ENCODE results near the gene DPP6. TPM values are rescaled to one million over a fixed set of nuclear protein-coding genes. Genes with fewer than 3 reads are reported as not detected.
"Not testable (repeated sequence)": the region's sequence is repeated elsewhere in the genome, so short reads cannot be mapped to it uniquely, and the experiment has no call there.

Gene DPP6
- total RNA-seq, 4 donors from 2014 or later, result 1.5 to 2.9 TPM; not detected in 2

DNA sequence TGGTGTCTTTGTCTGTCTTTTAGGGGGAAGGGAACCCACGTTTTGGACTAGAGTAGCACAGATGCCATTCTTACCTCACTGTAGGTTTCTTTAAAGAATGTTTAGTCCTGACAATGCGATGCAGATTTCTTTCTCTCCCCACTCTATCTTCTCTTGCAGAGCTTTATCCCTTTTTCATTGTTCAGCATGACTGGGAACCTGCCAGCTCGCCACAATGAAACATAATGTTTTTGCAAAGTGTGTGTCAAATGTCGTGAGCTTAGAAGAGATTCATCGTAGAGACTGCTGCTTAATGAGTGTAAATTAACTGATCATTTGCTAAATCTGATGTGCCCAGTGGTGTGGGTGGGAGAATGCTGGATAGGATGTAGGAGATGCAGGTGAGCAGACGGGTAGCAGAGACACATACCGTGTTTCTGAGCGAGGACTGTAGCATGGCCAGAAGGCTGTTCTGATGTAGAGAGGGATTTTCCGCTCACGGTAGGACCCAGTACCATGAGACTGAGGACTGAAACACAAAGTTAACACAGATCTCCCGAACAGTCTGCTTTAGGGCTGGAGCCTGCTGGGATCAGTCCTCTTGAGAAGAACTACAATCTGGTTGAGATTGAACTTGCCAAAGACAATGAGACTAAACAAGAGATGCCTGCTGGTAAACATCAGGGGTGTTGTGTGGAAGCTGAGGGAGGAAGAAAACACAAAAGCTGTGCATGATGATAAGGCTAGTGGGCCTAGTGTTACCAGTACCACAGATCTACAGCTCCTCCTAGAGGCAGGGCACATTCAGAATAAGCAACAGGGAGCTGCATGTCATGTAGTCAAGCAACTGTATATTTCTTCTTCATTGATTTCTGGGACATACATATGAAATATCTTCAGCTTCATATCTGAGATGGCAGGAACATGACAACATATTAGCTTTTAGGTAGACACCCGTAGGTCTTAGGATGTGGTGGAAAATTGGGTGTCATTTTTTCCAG, 65.5 kb downstream of the DPP6 start:
- not testable (repeated sequence) for DNase-seq, H3K4me1 ChIP-seq, H3K9me3 ChIP-seq, H3K27me3 ChIP-seq, H3K36me3 ChIP-seq, H3K27ac ChIP-seq, H3K4me3 ChIP-seq

DNA sequence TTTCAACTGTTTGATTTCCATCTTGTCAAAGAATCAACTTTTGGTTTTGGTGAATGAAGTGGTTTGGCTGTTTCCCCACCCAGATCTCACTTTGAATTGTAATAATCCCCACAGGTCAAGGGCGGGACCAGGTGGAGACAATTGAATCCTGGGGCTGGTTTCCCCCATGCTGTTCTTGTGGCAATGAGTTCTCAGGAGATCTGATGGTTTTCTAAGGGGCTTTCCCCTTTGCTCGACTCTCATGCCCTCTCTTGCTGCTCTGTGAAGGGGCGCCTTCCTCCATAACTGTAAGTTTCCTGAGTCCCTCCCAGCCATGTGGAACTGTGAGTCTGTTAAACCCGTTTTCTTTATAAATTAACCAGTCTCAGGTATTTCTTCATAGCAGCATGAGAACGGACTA, 68.6 kb downstream of the DPP6 start:
- not testable (repeated sequence) for H3K27me3 ChIP-seq, H3K4me3 ChIP-seq, H3K27ac ChIP-seq, H3K36me3 ChIP-seq, H3K4me1 ChIP-seq, H3K9me3 ChIP-seq, DNase-seq

DNA sequence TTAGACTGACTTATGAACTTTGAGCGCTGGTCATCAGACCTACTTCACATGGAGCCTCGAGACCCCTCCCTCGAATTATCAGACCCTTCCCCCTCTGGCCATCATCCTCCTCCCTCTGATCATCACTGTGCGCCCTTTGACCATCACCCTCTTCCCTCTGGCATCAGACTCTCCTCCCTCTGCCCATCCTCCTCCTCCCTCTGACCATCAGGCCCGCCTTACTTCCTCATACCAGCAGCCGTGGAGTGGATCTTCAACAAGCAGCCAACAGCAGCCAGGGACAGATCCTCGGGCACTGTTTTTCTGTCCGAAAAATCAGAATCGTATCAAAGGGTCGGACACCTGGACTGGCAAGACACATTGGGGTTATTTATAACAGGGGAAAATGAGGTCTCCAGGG, 70.5 kb downstream of the DPP6 start:
- not testable (repeated sequence) for H3K4me3 ChIP-seq, DNase-seq, H3K27me3 ChIP-seq, H3K4me1 ChIP-seq, H3K36me3 ChIP-seq, H3K27ac ChIP-seq, H3K9me3 ChIP-seq

- H3K27ac ChIP-seq, DNase-seq, H3K36me3 ChIP-seq, H3K4me1 ChIP-seq, H3K4me3 ChIP-seq, H3K9me3 ChIP-seq, H3K27me3 ChIP-seq: not testable (repeated sequence)
Observed at GRCh38 chr7:154123397-154123796, 71.2 kb downstream of the DPP6 start.

DNA sequence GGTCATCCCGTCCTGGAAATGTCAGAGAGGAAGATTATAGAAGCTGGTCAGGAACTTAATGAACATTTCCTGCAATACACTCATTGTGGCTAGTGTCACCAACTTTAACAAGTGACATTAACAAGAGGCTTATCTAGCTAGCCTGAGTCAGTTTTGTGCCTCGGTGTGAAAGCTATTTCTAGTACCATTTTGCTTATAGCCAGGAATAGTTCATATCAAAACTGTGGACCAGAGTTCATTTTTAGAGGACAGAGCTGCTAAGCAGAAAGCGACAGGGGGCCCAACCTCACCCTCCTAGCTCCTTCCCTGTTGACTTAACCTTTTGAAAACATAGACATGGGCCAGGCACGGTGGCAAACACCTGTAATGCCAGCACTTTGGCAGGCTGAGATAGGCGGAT, 76.9 kb downstream of the DPP6 start:
- not testable (repeated sequence) for H3K9me3 ChIP-seq, DNase-seq, H3K4me3 ChIP-seq, H3K36me3 ChIP-seq, H3K27ac ChIP-seq, H3K27me3 ChIP-seq, H3K4me1 ChIP-seq

DNA sequence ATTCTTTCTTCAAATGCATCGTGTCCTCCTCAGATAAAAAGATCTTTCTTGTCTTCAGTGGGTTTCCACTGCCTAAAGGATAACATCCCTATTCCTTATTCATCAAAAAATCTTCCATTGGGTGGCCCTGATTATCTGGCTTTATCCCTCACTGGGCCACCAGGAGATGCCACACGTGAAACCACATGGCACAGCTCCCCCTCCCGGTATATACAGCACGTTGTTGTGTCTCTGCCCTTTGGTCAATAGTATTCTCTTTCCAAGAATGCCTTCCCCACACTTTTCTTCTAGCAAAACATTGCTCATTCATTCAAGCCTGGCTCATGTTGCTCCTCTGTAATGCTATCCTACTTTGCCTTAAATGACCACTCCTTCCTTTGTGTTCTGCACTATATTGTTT, 80.4 kb downstream of the DPP6 start:
- not testable (repeated sequence) for H3K36me3 ChIP-seq, H3K27me3 ChIP-seq, H3K27ac ChIP-seq, H3K4me3 ChIP-seq, H3K9me3 ChIP-seq, H3K4me1 ChIP-seq, DNase-seq

DNA sequence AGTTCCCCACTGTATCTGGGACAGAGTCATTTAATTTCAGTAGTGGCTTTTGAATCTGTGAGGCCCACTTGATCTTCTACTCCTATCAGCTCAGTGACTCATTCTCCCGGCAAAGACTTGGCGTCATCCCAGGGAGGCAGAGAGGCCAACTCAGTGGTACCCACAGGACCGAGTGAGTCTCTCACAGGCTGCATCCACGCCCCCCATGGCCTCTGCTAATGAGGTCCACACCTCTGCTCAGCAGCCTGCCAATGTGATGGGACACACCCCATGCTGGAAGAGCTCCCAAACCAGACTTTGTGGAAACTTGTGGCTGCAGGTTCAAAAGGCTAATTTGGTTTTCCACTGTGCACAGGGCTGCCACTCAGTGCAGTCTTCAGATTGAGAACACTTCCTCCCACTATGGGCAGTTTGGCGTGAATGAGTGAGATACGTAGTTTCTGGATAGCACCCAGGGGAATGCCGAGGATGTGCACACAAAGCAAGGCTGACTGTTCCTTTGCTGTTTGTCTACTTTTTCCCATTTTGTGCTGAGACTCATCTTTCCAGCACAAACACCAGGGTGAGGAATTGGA, 81.6 kb downstream of the DPP6 start:
- H3K27ac ChIP-seq, H3K4me3 ChIP-seq, H3K36me3 ChIP-seq, H3K9me3 ChIP-seq, H3K4me1 ChIP-seq, H3K27me3 ChIP-seq, DNase-seq: not testable (repeated sequence)

- not testable (repeated sequence) for H3K4me1 ChIP-seq, H3K4me3 ChIP-seq, H3K9me3 ChIP-seq, H3K27ac ChIP-seq, H3K27me3 ChIP-seq, DNase-seq, H3K36me3 ChIP-seq
Observed at GRCh38 chr7:154134698-154135097, 82.5 kb downstream of the DPP6 start.

GRCh38 chr7:154135646-154136045, 83.4 kb downstream of the DPP6 start:
- not testable (repeated sequence) for H3K4me1 ChIP-seq, H3K27me3 ChIP-seq, H3K27ac ChIP-seq, H3K9me3 ChIP-seq, DNase-seq, H3K4me3 ChIP-seq, H3K36me3 ChIP-seq

GRCh38 chr7:154145922-154146706, 93.9 kb downstream of the DPP6 start:
- DNase-seq, H3K4me1 ChIP-seq, H3K4me3 ChIP-seq, H3K27ac ChIP-seq, H3K27me3 ChIP-seq, H3K9me3 ChIP-seq, H3K36me3 ChIP-seq: not testable (repeated sequence)

- H3K27ac ChIP-seq, H3K27me3 ChIP-seq, H3K4me3 ChIP-seq, H3K4me1 ChIP-seq, H3K9me3 ChIP-seq, DNase-seq, H3K36me3 ChIP-seq: not testable (repeated sequence)
Observed at GRCh38 chr7:154146707-154147038, 94.5 kb downstream of the DPP6 start.

- H3K4me1 ChIP-seq, H3K9me3 ChIP-seq, H3K36me3 ChIP-seq, DNase-seq, H3K27me3 ChIP-seq, H3K4me3 ChIP-seq, H3K27ac ChIP-seq: not testable (repeated sequence)
Observed at GRCh38 chr7:154148791-154149516, 96.8 kb downstream of the DPP6 start.

GRCh38 chr7:154150656-154151055, 98.5 kb downstream of the DPP6 start:
- not testable (repeated sequence) for H3K4me3 ChIP-seq, H3K27ac ChIP-seq, H3K36me3 ChIP-seq, H3K9me3 ChIP-seq, H3K4me1 ChIP-seq, H3K27me3 ChIP-seq, DNase-seq

- not testable (repeated sequence) for H3K27me3 ChIP-seq, H3K27ac ChIP-seq, H3K4me3 ChIP-seq
Observed at GRCh38 chr7:154151306-154151705, 99.1 kb downstream of the DPP6 start.

More at GRCh38 chr7:154151306-154151705, 99.1 kb downstream of the DPP6 start:
- DNase-seq, H3K9me3 ChIP-seq, H3K36me3 ChIP-seq, H3K4me1 ChIP-seq: not testable (repeated sequence)

Data from Peyer's patch (tissue), 4 donors.